HG03565 (cell line): ENCODE measurements around the gene ADCY5.

Experiments used
- ATAC-seq: cut with Tn5 transposase; IDR thresholded peaks from one replicate; pipeline ENCODE4 v1.9.1; 2021; ENCODE audit warnings: mild to moderate bottlenecking, moderate library complexity; ENCODE audit not compliant: unreplicated experiment

ADCY5 gene

GRCh38 chr3:123459862-123460261, 11.0 kb upstream of the ADCY5 start:
- no peak for ATAC-seq

- ATAC-seq, result no peak
These were observed 9.4 kb upstream of the ADCY5 start for GRCh38 chr3:123458255-123458654.

GRCh38 chr3:123457841-123458240, 9.0 kb upstream of the ADCY5 start:
- ATAC-seq, result no peak

GRCh38 chr3:123453675-123454074, 4.8 kb upstream of the ADCY5 start:
- no peak for ATAC-seq

GRCh38 chr3:123451186-123451585, 2.3 kb upstream of the ADCY5 start:
- ATAC-seq, result no peak

- ATAC-seq, result no peak
These were observed 1.2 kb upstream of the ADCY5 start for GRCh38 chr3:123449997-123450604.

- ATAC-seq, result no peak
These were observed 459 bp upstream of the ADCY5 start for GRCh38 chr3:123449102-123449996.

GRCh38 chr3:123447749-123448517, 957 bp downstream of the ADCY5 start:
- no peak for ATAC-seq

- ATAC-seq, result no peak
These were observed 1.5 kb downstream of the ADCY5 start for GRCh38 chr3:123447416-123447748.

- ATAC-seq, result no peak
These were observed 2.2 kb downstream of the ADCY5 start for GRCh38 chr3:123446610-123447109.

- no peak for ATAC-seq
These were observed 2.7 kb downstream of the ADCY5 start for GRCh38 chr3:123446210-123446609.

GRCh38 chr3:123445702-123446101, 3.2 kb downstream of the ADCY5 start:
- no peak for ATAC-seq

- ATAC-seq, result no peak
These were observed 4.1 kb downstream of the ADCY5 start for GRCh38 chr3:123444744-123445143.

GRCh38 chr3:123444023-123444422, 4.9 kb downstream of the ADCY5 start:
- ATAC-seq, result no peak

- ATAC-seq, result no peak
These were observed 6.0 kb downstream of the ADCY5 start for GRCh38 chr3:123442908-123443307.

- no peak for ATAC-seq
These were observed 6.8 kb downstream of the ADCY5 start for GRCh38 chr3:123442125-123442524.

GRCh38 chr3:123439806-123440580, 8.9 kb downstream of the ADCY5 start:
- ATAC-seq, result no peak

GRCh38 chr3:123432832-123433523, 15.9 kb downstream of the ADCY5 start:
- ATAC-seq, result no peak

GRCh38 chr3:123431658-123432324, 17.1 kb downstream of the ADCY5 start:
- no peak for ATAC-seq
